ENCODE measurements around the gene BMAL2. TPM values are rescaled to one million over a fixed set of nuclear protein-coding genes. Genes with fewer than 3 reads are reported as not detected.

BMAL2 gene
- total and polyA plus RNA-seq, 5 experiments from 2014 or later: not detected

- peaks cover 0 to 11% (median 5%) of the 10 kb centered on the region in 3 donors for H3K36me3 Mint-ChIP-seq
Measured at GRCh38 chr12:27332407-27332713, 276 bp upstream of the BMAL2 start.

GRCh38 chr12:27333403-27334009 lies 870 bp downstream of the BMAL2 start:
- Mint-ChIP-seq H3K27me3 (peaks cover 26 to 49% (median 37%) of the 10 kb centered on the region in 5 donors), H3K4me1 (peaks cover 5 to 25% (median 14%) of the 10 kb centered on the region in 4 donors), H3K4me3 (peak overlapping the region; percentile 81 to 98 (median 90)), H3K36me3 (peaks cover 0 to 4% (median 0%) of the 10 kb centered on the region in 3 donors), H3K27ac (peak overlapping the region in 2 of 10 donors; percentile 38 to 84), H3K9me3 (no peaks in the 10 kb centered on the region)
- ATAC-seq: peak; percentile 62 to 70
- POLR2A ChIA-PET: interaction anchor here (0.6 kb wide), 1 partner anchor 28 kb away, joined by 3 read pairs; no protein-coding TSS in a partner anchor
- DNase-seq: peak in 8 of 10 donors; percentile 1 to 24 (median 7)

More at GRCh38 chr12:27332407-27332713, 276 bp upstream of the BMAL2 start:
- H3K4me3 Mint-ChIP-seq: peak overlapping the region; percentile 39 to 92 (median 72)
- peaks cover 5 to 25% (median 14%) of the 10 kb centered on the region in 4 donors for H3K4me1 Mint-ChIP-seq
- ATAC-seq (no peak), DNase-seq (peak in 1 of 10 donors; percentile 4)
- peak overlapping the region in 1 of 10 donors; percentile 27 for H3K27ac Mint-ChIP-seq
- peaks cover 26 to 49% (median 37%) of the 10 kb centered on the region in 5 donors for H3K27me3 Mint-ChIP-seq
- POLR2A ChIA-PET: no interaction called here
- no peaks in the 10 kb centered on the region for H3K9me3 Mint-ChIP-seq

- no peaks in the 10 kb centered on the region for H3K9me3 Mint-ChIP-seq
- H3K27ac Mint-ChIP-seq: no peak overlapping the region
- peaks cover 5 to 25% (median 14%) of the 10 kb centered on the region in 4 donors for H3K4me1 Mint-ChIP-seq
- DNase-seq (no peak), ATAC-seq (no peak)
- H3K36me3 Mint-ChIP-seq: peaks cover 0 to 4% (median 0%) of the 10 kb centered on the region in 3 donors
- H3K27me3 Mint-ChIP-seq: peaks cover 26 to 49% (median 37%) of the 10 kb centered on the region in 5 donors
- peak overlapping the region; percentile 81 to 98 (median 90) for H3K4me3 Mint-ChIP-seq
- POLR2A ChIA-PET: no interaction called here
Measured at GRCh38 chr12:27334042-27334720, 1.5 kb downstream of the BMAL2 start.

- H3K27me3 Mint-ChIP-seq: peaks cover 26 to 49% (median 37%) of the 10 kb centered on the region in 5 donors
- H3K9me3 Mint-ChIP-seq: no peaks in the 10 kb centered on the region
- ATAC-seq (no peak), DNase-seq (no peak)
- POLR2A ChIA-PET: no interaction called here
- no peak overlapping the region for H3K27ac Mint-ChIP-seq
- H3K36me3 Mint-ChIP-seq: peaks cover 0 to 4% (median 0%) of the 10 kb centered on the region in 3 donors
- peaks cover 5 to 25% (median 14%) of the 10 kb centered on the region in 4 donors for H3K4me1 Mint-ChIP-seq
- H3K4me3 Mint-ChIP-seq: no peak overlapping the region
Measured at GRCh38 chr12:27334721-27335082, 2.1 kb downstream of the BMAL2 start.

- POLR2A ChIA-PET: no interaction called here
- H3K4me1 Mint-ChIP-seq: peaks cover 5 to 25% (median 14%) of the 10 kb centered on the region in 4 donors
- ATAC-seq (no peak), DNase-seq (no peak)
- no peak overlapping the region for H3K27ac Mint-ChIP-seq
- H3K27me3 Mint-ChIP-seq: peaks cover 26 to 45% (median 41%) of the 10 kb centered on the region in 5 donors
- no peaks in the 10 kb centered on the region for H3K9me3 Mint-ChIP-seq
- peaks cover 0 to 4% (median 0%) of the 10 kb centered on the region in 3 donors for H3K36me3 Mint-ChIP-seq
- H3K4me3 Mint-ChIP-seq: peak overlapping the region in 2 of 10 donors; percentile 5 to 22
Measured at GRCh38 chr12:27335364-27336281, 3.0 kb downstream of the BMAL2 start.

DNA sequence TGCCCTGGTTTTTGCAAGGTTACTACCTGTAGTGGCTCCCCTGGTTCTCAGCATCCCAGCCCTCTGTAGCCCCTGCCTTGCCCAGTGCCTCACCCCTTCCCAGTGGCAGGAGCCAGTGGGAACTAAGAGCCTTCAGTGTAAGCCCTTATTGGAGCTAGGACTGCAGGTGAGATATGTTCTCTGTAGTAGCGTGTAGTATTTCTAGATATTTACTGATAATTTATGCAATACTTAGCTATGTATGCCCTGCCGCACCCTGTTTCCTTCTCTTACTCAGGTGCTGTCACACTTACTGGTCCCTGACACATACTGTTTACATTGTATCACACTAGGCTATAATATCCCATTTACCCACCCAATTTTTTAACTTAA lies 3.6 kb downstream of the BMAL2 start:
- ATAC-seq (no peak), DNase-seq (no peak)
- Mint-ChIP-seq H3K4me1 (peaks cover 5 to 22% (median 14%) of the 10 kb centered on the region in 4 donors), H3K36me3 (peaks cover 0 to 4% (median 0%) of the 10 kb centered on the region in 3 donors), H3K9me3 (no peaks in the 10 kb centered on the region), H3K27ac (no peak overlapping the region), H3K4me3 (peak overlapping the region in 1 of 10 donors; percentile 5), H3K27me3 (peaks cover 26 to 38% (median 35%) of the 10 kb centered on the region in 5 donors)
- POLR2A ChIA-PET: no interaction called here

DNA sequence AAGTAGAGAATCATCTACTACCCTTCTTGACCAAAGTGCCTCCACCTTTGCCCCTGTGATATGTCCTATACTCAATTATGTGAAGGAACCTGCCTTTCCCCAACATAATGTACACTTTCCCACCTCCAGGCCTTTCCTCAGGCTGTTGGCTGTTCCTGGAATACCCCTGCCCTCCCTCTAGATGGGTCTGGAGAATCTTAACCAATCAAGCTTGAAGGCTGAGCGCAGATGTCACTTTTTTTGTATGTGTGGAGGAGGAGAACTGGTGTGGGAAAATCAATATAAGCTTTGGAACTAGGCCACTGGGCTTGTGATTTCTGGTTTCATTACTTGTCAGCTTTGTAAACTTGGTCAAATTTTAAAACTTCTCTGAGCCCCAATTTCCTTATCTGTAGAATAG lies 4.7 kb downstream of the BMAL2 start:
- H3K9me3 Mint-ChIP-seq: no peaks in the 10 kb centered on the region
- H3K36me3 Mint-ChIP-seq: peaks cover 0 to 4% (median 0%) of the 10 kb centered on the region in 3 donors
- H3K4me3 Mint-ChIP-seq: no peak overlapping the region
- H3K4me1 Mint-ChIP-seq: peaks cover 5 to 11% (median 9%) of the 10 kb centered on the region in 4 donors
- POLR2A ChIA-PET: no interaction called here
- H3K27me3 Mint-ChIP-seq: peaks cover 20 to 27% (median 24%) of the 10 kb centered on the region in 5 donors
- DNase-seq (no peak), ATAC-seq (no peak)
- no peak overlapping the region for H3K27ac Mint-ChIP-seq

DNA sequence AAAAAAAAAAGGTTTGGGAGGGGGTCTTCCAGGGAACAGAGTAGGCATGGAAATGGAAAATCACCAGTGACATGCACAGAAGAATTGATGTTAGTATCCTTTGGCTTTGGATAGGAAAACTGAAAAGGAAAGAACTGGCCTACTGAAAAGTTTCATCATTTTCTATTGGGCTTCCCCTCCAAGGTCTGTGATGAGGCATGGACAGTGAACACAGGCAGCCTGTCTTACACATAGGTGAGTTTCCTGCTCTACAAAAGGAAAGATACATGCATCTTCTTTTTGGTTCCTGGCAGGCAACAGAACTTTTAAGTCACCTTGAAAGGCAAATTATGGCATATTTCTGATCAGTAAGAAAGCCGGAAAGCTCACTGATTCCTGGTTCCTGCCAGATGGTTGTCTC lies 5.8 kb downstream of the BMAL2 start:
- Mint-ChIP-seq H3K9me3 (no peaks in the 10 kb centered on the region), H3K36me3 (peaks cover 0 to 2% (median 0%) of the 10 kb centered on the region in 3 donors), H3K27me3 (peaks cover 17 to 21% (median 18%) of the 10 kb centered on the region in 5 donors), H3K4me3 (no peak overlapping the region), H3K4me1 (peaks cover 3 to 7% (median 5%) of the 10 kb centered on the region in 4 donors), H3K27ac (no peak overlapping the region)
- POLR2A ChIA-PET: no interaction called here
- DNase-seq (no peak), ATAC-seq (no peak)

- peaks cover under 1 to 9% (median 3%) of the 10 kb centered on the region in 5 donors for H3K27me3 Mint-ChIP-seq
- H3K4me3 Mint-ChIP-seq: no peak overlapping the region
- POLR2A ChIA-PET: no interaction called here
- no peaks in the 10 kb centered on the region for H3K36me3 Mint-ChIP-seq
- H3K4me1 Mint-ChIP-seq: no peaks in the 10 kb centered on the region
- no peak overlapping the region for H3K27ac Mint-ChIP-seq
- no peaks in the 10 kb centered on the region for H3K9me3 Mint-ChIP-seq
- ATAC-seq: no peak
- no peak for DNase-seq
Measured at GRCh38 chr12:27340971-27341370, 8.3 kb downstream of the BMAL2 start.

- Mint-ChIP-seq H3K4me1 (peaks cover 0 to 2% (median 0%) of the 10 kb centered on the region in 4 donors), H3K4me3 (no peak overlapping the region), H3K27ac (no peak overlapping the region), H3K27me3 (peaks cover 0 to 9% (median 0%) of the 10 kb centered on the region in 5 donors), H3K36me3 (no peaks in the 10 kb centered on the region), H3K9me3 (no peaks in the 10 kb centered on the region)
- POLR2A ChIA-PET: no interaction called here
- ATAC-seq (no peak), DNase-seq (no peak)
Measured at GRCh38 chr12:27342536-27342935, 9.9 kb downstream of the BMAL2 start.

DNA sequence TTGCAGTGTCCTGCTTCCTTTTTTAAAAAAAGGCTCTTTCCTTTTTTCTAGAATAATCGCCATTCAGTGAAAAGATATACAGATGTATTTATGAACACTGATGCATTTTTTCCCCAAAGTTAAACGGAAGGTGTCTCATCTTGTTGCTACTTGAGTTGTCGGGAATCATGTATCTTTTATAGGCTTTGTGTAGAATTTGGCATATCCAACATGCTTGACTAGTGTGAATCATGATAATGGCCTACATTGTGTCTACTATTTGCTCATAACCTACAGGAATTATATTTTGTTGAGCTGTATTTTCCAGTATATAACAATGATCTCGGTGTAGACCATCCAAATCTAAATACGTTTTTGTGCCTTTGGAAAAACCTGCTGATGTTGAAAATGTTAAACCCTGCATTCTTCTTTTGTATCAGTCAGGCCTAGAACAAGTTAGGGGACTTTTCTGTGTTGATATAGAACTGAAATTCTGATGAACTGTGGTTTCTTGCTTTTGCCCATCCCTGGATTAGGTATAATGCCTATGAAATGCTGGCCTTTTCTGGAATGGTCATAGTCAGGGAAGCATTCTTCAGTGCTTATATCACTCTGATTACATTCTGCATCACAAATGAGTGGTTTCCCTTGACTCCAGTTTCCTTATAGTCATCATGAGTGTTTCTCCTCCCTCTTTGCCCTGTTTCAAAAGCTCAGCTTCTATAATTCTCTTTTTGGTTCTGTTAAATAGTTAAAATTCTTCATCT lies 10.8 kb downstream of the BMAL2 start:
- Mint-ChIP-seq H3K4me3 (no peak overlapping the region), H3K4me1 (peaks cover 0 to 2% (median 0%) of the 10 kb centered on the region in 4 donors), H3K9me3 (no peaks in the 10 kb centered on the region), H3K36me3 (no peaks in the 10 kb centered on the region), H3K27me3 (peaks cover 0 to 9% (median 0%) of the 10 kb centered on the region in 5 donors), H3K27ac (no peak overlapping the region)
- POLR2A ChIA-PET: no interaction called here
- DNase-seq: no peak
- ATAC-seq: no peak

GRCh38 chr12:27344246-27344645 lies 11.6 kb downstream of the BMAL2 start:
- Mint-ChIP-seq H3K27me3 (peaks cover 0 to 9% (median under 1%) of the 10 kb centered on the region in 5 donors), H3K4me1 (peaks cover 0 to 2% (median 0%) of the 10 kb centered on the region in 4 donors), H3K36me3 (no peaks in the 10 kb centered on the region), H3K4me3 (no peak overlapping the region), H3K27ac (no peak overlapping the region), H3K9me3 (no peaks in the 10 kb centered on the region)
- POLR2A ChIA-PET: no interaction called here
- no peak for DNase-seq
- ATAC-seq: no peak
